GM12865 (cell line): ENCODE results near the gene HOXD3.

Experiments used
- DNase-seq: peaks from one replicate; pipeline ENCODE4 v3.0.0; 2010; ENCODE audit warnings: low read depth
- H3K4me3 ChIP-seq: 2 replicates; pipeline ENCODE4 v1.5.1; 2011; ENCODE audit warnings: mild to moderate bottlenecking, low read depth, low read length, control low read depth
- TF ChIP-seq, protein P1 (sequence below): IDR thresholded peaks from 2 replicates; pipeline ENCODE4 v1.5.1; 2011; ENCODE audit warnings: low read length, control low read depth, low read depth, inconsistent platforms; ENCODE audit not compliant: insufficient read depth; ENCODE audit errors: missing control alignments

The HOXD3 gene

DNA sequence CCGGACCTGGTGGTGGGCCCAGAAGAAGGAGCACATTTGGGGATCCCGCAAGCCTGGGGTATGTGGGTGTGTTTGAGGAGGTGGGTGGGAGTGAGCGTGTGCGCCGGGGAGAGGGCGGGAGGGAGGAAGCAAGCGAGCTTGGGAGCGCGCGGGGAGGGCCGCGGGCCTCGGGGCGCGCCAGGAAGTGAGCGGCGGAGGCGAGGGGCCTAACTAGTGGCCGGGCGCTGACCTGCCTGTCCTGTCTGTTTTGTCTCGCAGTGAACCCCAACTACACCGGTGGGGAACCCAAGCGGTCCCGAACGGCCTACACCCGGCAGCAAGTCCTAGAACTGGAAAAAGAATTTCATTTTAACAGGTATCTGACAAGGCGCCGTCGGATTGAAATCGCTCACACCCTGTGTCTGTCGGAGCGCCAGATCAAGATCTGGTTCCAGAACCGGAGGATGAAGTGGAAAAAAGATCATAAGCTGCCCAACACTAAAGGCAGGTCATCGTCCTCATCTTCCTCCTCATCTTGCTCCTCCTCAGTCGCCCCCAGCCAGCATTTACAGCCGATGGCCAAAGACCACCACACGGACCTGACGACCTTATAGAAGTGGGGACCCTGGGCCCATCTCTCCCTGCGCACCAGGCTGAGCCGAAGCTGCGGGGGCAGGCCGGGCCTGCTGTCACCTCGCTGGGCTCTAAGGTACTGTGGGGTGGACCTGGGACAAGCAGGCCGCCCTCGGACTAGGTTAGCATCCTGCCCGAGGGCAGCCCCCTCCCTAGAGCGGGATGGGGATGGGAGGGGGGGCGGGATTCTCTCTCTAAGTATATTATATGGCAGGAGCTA lies 4.5 kb upstream of the HOXD3 start:
- H3K4me3 ChIP-seq: no peak overlapping the region
- DNase-seq: no peak
- TF ChIP-seq, protein P1, sequence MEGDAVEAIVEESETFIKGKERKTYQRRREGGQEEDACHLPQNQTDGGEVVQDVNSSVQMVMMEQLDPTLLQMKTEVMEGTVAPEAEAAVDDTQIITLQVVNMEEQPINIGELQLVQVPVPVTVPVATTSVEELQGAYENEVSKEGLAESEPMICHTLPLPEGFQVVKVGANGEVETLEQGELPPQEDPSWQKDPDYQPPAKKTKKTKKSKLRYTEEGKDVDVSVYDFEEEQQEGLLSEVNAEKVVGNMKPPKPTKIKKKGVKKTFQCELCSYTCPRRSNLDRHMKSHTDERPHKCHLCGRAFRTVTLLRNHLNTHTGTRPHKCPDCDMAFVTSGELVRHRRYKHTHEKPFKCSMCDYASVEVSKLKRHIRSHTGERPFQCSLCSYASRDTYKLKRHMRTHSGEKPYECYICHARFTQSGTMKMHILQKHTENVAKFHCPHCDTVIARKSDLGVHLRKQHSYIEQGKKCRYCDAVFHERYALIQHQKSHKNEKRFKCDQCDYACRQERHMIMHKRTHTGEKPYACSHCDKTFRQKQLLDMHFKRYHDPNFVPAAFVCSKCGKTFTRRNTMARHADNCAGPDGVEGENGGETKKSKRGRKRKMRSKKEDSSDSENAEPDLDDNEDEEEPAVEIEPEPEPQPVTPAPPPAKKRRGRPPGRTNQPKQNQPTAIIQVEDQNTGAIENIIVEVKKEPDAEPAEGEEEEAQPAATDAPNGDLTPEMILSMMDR: no peak

DNA sequence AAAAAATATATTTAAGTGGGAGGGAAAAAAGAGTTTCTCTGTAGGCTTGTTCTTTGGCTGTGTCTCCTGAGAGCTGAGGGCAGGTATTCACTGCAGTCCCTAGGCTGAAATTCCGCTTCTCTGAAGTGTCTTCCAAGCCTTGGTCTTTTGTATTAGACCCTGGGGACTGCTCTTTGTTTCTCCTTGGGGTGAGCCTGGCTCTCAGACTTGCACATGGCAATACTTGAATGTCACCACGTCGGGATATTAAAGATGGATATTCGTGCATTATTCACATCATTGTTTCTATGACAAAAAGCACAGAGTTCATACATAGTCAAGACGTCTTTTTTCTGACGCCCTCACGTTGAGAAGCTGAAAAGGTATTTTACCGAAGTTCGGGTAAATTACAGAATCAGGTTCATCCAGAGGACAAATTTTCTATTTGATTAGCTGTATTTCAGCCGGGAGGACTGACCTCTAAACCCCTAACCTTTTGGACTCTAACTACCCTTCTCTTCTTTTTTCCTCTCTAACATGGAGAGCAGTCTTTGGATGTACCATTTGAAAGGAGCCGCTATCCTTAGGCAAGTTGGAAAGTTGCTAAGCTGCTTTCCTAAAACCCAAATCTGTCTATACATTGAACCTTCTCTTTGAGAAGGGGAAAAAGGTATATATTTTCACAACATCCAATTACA lies 2.4 kb upstream of the HOXD3 start:
- DNase-seq: no peak
- H3K4me3 ChIP-seq: no peak overlapping the region
- TF ChIP-seq, protein P1: no peak

DNA sequence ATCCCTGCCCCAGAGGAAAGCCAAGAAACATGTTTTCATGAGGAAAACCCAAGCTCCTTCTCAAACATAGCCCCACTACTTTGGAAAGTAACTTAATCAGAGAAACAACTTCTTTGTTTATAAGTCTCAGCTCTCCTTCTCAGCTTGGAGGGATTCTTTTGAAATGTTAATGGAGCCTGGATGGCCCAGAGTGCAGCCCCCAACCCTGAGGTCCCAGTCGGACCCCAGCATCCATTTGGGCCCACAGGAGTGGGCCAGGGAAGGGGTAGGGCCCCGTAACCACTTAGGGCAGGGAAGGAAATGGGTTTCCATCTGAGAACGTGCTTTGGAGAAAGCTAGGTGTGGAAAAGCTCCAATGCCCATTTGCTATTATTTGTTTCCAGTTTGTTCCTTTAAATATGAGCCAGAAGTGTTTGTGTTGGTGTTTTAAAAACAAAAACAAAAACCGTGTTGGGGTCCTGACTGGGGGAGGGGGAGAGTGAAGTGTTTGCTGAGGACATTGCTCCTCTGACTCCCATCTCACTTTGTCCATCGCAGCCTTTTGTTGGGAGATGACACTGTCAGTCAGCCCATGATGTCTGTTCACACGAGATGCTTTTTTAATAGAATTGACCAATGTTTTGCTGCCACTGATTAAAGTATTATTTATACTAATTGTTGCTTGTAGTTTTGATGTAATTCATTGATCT lies 1.6 kb upstream of the HOXD3 start:
- no peak for DNase-seq
- no peak overlapping the region for H3K4me3 ChIP-seq
- TF ChIP-seq, protein P1: no peak

DNA sequence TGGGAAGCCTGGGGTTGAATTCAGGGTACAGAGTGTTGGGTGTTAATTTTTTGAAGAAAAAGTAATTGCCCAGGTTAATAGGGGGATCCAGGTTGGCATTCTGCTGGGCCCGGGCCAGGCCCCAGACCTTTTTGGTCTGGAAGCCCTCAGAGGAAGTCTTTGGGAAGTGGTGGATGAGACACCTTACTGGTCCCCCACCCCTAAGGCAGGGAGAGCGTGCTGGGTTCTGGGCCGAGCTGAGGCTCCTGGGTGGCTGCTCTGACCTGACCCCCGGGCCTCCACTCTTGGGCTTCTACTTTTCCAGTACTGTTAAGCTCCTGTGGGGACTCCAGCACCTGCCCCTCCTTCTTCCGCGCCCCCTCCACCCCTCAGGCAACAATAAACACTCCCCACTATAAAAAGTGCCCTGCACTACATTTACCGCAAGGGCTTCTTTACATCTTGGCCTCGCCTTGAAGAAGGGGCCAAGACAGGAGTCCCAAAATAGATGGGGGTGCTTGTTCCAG lies 753 bp upstream of the HOXD3 start:
- TF ChIP-seq, protein P1: no peak
- no peak overlapping the region for H3K4me3 ChIP-seq
- no peak for DNase-seq

DNA sequence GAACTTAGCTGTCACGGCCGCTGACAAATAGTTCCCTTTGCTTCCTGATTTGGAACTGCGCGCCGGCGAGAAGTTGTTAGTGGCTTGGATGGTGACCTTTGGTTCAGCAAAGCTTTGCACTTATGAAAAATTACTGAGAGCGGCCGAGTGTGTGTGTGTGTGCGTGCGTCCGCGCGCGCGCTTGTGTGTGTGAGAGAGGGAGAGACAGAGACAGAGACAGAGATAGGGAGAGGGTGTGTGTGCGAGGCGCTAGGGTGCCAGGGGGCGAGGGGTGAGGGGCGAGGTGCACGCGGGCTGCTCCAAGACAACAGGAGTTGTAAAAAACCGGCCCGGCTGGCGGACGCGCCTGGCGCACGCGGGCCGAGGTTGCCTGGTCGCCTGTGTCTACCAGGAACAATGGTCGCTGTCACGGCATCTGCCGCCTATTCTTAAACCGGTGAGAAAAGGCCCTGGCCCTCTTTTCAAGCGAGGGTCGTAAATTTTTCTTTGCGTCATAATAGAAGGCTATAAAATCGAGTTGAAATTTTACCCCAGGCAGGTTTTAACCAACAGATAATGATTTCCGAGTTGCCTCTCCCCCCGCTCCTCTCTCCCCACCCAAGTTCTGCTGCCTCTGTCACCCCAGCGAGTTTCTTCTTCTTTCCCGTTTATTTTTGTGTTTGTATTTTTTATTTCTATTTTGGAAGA lies 535 bp downstream of the HOXD3 start:
- H3K4me3 ChIP-seq: no peak overlapping the region
- DNase-seq: no peak
- TF ChIP-seq, protein P1: no peak

DNA sequence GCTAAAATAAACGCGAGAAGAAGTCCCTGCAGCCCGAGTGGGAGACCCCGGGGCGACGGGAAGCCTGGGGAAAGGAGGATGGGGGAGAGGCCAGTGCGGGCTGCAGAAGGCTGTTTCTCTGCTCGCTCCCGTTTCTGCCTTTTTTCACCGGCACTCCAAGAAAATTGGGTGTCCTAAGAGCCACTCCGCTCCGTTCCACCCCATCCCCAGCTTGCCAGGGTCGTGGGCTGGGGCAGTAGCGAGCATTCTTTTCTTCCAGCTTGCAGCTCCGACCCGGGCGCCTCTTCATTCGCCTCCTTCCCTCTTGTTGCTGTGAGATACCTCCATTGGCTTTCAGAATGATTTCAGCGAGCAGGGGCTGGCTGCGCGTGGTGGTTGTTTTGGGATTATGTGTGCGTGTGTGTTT lies 1.1 kb downstream of the HOXD3 start:
- DNase-seq: no peak
- no peak overlapping the region for H3K4me3 ChIP-seq
- TF ChIP-seq, protein P1: no peak
